ENCODE measurements around the gene B3GNT7.

Gene B3GNT7

GRCh38 chr2:231412618-231412963 is 17.1 kb downstream of the B3GNT7 start:
- Histone ChIP-seq H3K4me2 (ENCODE audit: low read length) (no peak overlapping the region), H2BK5ac (ENCODE audit: low read length) (no peak overlapping the region), H3K4me1 (ENCODE audit: control insufficient read depth, low read depth, low read length) (peaks cover 9% of the 10 kb centered on the region), H3K56ac (ENCODE audit: low read length) (peak overlapping the region; percentile 68), H3K23ac (ENCODE audit: low read length) (no peak overlapping the region), H3K79me1 (ENCODE audit: low read length) (no peaks in the 10 kb centered on the region), H3K27ac (ENCODE audit: low read depth, low read length) (no peak overlapping the region), H4K5ac (ENCODE audit: low read length) (no peak overlapping the region), H2BK120ac (ENCODE audit: low read depth, low read length) (no peak overlapping the region), H3K18ac (ENCODE audit: low read length) (no peak overlapping the region), H3K4me3 (ENCODE audit: low read length) (no peak overlapping the region), H3K4ac (ENCODE audit: low read depth, low read length) (no peak overlapping the region), H3K9ac (ENCODE audit: low read length) (peak overlapping the region; percentile 47), H3K27me3 (ENCODE audit: insufficient read depth, low read length, poor library complexity) (no peaks in the 10 kb centered on the region), H2AK5ac (ENCODE audit: low read length) (no peak overlapping the region), H3K79me2 (ENCODE audit: control insufficient read depth, insufficient read depth, low read length) (no peaks in the 10 kb centered on the region), H2BK15ac (replicated peaks; ENCODE audit: low read depth) (no peak overlapping the region), H4K8ac (ENCODE audit: low read depth, low read length) (no peak overlapping the region), H3K36me3 (ENCODE audit: control insufficient read depth, insufficient read depth, low read length) (no peaks in the 10 kb centered on the region)
- no CpG with 5 or more reads among the region's 9 CpGs for WGBS (ENCODE audit: extremely low coverage, insufficient coverage, low lambda C conversion rate)
- DNase-seq, result no peak

- H3K23ac ChIP-seq (ENCODE audit: low read length), result no peak overlapping the region
- H3K79me2 ChIP-seq (ENCODE audit: control insufficient read depth, insufficient read depth, low read length), result no peaks in the 10 kb centered on the region
- no peak overlapping the region for H2BK15ac ChIP-seq (replicated peaks; ENCODE audit: low read depth)
- no peaks in the 10 kb centered on the region for H3K79me1 ChIP-seq (ENCODE audit: low read length)
- no CpG with 5 or more reads among the region's 6 CpGs for WGBS (ENCODE audit: extremely low coverage, insufficient coverage, low lambda C conversion rate)
- peak overlapping the region; percentile 77 for H3K56ac ChIP-seq (ENCODE audit: low read length)
- no peak overlapping the region for H3K27ac ChIP-seq (ENCODE audit: low read depth, low read length)
- H3K4me1 ChIP-seq (ENCODE audit: control insufficient read depth, low read depth, low read length), result peaks cover 9% of the 10 kb centered on the region
- DNase-seq, result no peak
- no peak overlapping the region for H4K8ac ChIP-seq (ENCODE audit: low read depth, low read length)
- H4K5ac ChIP-seq (ENCODE audit: low read length), result no peak overlapping the region
- no peak overlapping the region for H3K4ac ChIP-seq (ENCODE audit: low read depth, low read length)
- H2BK5ac ChIP-seq (ENCODE audit: low read length), result peak overlapping the region; percentile 49
- H3K4me2 ChIP-seq (ENCODE audit: low read length), result no peak overlapping the region
- no peak overlapping the region for H2AK5ac ChIP-seq (ENCODE audit: low read length)
- no peak overlapping the region for H3K4me3 ChIP-seq (ENCODE audit: low read length)
- no peaks in the 10 kb centered on the region for H3K36me3 ChIP-seq (ENCODE audit: control insufficient read depth, insufficient read depth, low read length)
- H3K27me3 ChIP-seq (ENCODE audit: insufficient read depth, low read length, poor library complexity), result no peaks in the 10 kb centered on the region
- H2BK120ac ChIP-seq (ENCODE audit: low read depth, low read length), result no peak overlapping the region
- H3K18ac ChIP-seq (ENCODE audit: low read length), result no peak overlapping the region
- H3K9ac ChIP-seq (ENCODE audit: low read length), result peak overlapping the region; percentile 32
These were observed 17.9 kb downstream of the B3GNT7 start for GRCh38 chr2:231413456-231413855.

DNA sequence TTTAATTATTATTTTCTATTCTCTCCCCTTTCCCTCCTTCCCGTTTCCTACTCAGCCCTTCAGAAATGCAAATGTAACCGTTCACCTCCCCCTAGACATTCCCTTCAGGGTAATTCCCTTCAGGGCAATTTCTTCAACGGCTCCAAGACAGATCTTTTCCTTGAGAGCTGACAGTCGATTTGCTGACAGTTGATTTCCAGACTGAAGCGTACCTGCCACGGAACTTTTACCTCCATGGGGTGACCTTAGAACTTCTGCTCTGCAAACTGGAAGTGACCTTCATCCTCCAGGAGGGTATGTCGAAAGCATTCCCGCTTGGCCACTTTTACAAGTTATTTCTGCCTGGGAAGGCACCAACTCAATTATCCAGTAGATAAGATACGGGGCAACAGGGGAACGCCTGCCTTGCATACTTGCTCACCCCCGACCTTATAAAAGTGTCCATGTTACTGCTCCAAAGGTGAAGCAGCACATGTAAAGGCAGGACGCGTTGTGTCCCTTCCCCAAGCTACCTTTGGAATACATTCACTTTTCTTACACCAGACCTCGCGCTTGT is 18.5 kb downstream of the B3GNT7 start:
- no peak overlapping the region for H2BK120ac ChIP-seq (ENCODE audit: low read depth, low read length)
- no peak overlapping the region for H2AK5ac ChIP-seq (ENCODE audit: low read length)
- H3K4ac ChIP-seq (ENCODE audit: low read depth, low read length), result no peak overlapping the region
- H3K56ac ChIP-seq (ENCODE audit: low read length), result peak overlapping the region; percentile 8
- WGBS (ENCODE audit: extremely low coverage, insufficient coverage, low lambda C conversion rate), result 100% methylated on average over 2 of the region's 15 CpGs
- H4K8ac ChIP-seq (ENCODE audit: low read depth, low read length), result no peak overlapping the region
- H3K9ac ChIP-seq (ENCODE audit: low read length), result peak overlapping the region; percentile 15
- no peak overlapping the region for H3K4me3 ChIP-seq (ENCODE audit: low read length)
- H3K27ac ChIP-seq (ENCODE audit: low read depth, low read length), result no peak overlapping the region
- peaks cover 9% of the 10 kb centered on the region for H3K4me1 ChIP-seq (ENCODE audit: control insufficient read depth, low read depth, low read length)
- DNase-seq, result no peak
- no peak overlapping the region for H3K4me2 ChIP-seq (ENCODE audit: low read length)
- H3K79me2 ChIP-seq (ENCODE audit: control insufficient read depth, insufficient read depth, low read length), result no peaks in the 10 kb centered on the region
- H4K5ac ChIP-seq (ENCODE audit: low read length), result no peak overlapping the region
- H3K36me3 ChIP-seq (ENCODE audit: control insufficient read depth, insufficient read depth, low read length), result no peaks in the 10 kb centered on the region
- no peak overlapping the region for H2BK5ac ChIP-seq (ENCODE audit: low read length)
- H3K18ac ChIP-seq (ENCODE audit: low read length), result peak overlapping the region; percentile 4
- H3K27me3 ChIP-seq (ENCODE audit: insufficient read depth, low read length, poor library complexity), result no peaks in the 10 kb centered on the region
- no peaks in the 10 kb centered on the region for H3K79me1 ChIP-seq (ENCODE audit: low read length)
- H3K23ac ChIP-seq (ENCODE audit: low read length), result no peak overlapping the region
- no peak overlapping the region for H2BK15ac ChIP-seq (replicated peaks; ENCODE audit: low read depth)

GRCh38 chr2:231415029-231415428 is 19.5 kb downstream of the B3GNT7 start:
- Histone ChIP-seq H3K36me3 (ENCODE audit: control insufficient read depth, insufficient read depth, low read length) (no peaks in the 10 kb centered on the region), H2BK120ac (ENCODE audit: low read depth, low read length) (no peak overlapping the region), H3K23ac (ENCODE audit: low read length) (no peak overlapping the region), H3K27ac (ENCODE audit: low read depth, low read length) (no peak overlapping the region), H3K9ac (ENCODE audit: low read length) (no peak overlapping the region), H2BK15ac (replicated peaks; ENCODE audit: low read depth) (no peak overlapping the region), H4K8ac (ENCODE audit: low read depth, low read length) (no peak overlapping the region), H3K4ac (ENCODE audit: low read depth, low read length) (no peak overlapping the region), H3K79me1 (ENCODE audit: low read length) (no peaks in the 10 kb centered on the region), H3K4me3 (ENCODE audit: low read length) (no peak overlapping the region), H4K5ac (ENCODE audit: low read length) (no peak overlapping the region), H2BK5ac (ENCODE audit: low read length) (no peak overlapping the region), H3K18ac (ENCODE audit: low read length) (no peak overlapping the region), H2AK5ac (ENCODE audit: low read length) (no peak overlapping the region), H3K4me1 (ENCODE audit: control insufficient read depth, low read depth, low read length) (peaks cover 9% of the 10 kb centered on the region), H3K4me2 (ENCODE audit: low read length) (no peak overlapping the region), H3K56ac (ENCODE audit: low read length) (no peak overlapping the region), H3K79me2 (ENCODE audit: control insufficient read depth, insufficient read depth, low read length) (no peaks in the 10 kb centered on the region), H3K27me3 (ENCODE audit: insufficient read depth, low read length, poor library complexity) (no peaks in the 10 kb centered on the region)
- DNase-seq, result no peak

DNA sequence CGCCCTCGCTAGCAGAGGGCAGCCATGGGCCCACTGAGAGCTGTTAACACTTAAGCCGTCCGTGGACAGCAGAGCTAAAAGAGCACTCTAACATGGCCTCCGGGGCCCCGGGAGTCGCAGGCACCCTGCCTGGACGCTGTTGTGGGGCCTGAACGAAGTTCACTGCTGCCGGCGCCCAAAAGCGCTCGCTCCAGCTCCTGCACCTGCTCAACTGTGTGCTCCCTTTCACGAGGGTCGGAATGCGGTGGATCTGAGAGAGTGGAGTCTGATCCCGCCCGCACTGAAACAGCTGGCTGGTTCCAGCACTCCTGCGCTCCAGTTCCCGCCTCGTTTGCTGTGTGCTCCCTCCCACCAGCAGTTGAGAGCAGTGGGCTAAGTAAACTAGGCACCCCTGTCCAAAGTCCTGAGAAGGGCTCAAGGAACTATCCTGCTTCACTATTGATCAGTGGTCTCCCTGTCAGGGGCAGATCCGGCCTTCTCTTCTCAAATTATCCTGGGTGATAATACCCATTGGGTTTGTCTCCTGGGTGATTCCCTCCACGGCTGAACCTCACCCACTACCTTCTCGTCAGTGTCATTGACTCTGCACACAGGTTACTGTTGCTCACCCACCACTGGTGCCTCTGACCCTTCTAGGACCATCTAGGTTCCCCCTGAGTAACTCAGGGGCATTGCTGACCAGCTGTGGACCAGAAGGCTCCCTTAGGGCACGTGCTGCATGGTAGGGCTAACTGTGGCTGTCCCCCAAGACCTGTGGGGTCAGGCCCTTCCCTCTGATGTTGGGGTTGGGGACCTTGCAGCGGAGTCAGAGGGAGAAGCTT is 23.5 kb downstream of the B3GNT7 start:
- WGBS (ENCODE audit: extremely low coverage, insufficient coverage, low lambda C conversion rate), result no CpG with 5 or more reads among the region's 26 CpGs
- H3K79me1 ChIP-seq (ENCODE audit: low read length), result no peaks in the 10 kb centered on the region
- H3K23ac ChIP-seq (ENCODE audit: low read length), result no peak overlapping the region
- H4K8ac ChIP-seq (ENCODE audit: low read depth, low read length), result no peak overlapping the region
- no peak overlapping the region for H2BK120ac ChIP-seq (ENCODE audit: low read depth, low read length)
- H3K4me1 ChIP-seq (ENCODE audit: control insufficient read depth, low read depth, low read length), result peaks cover 3% of the 10 kb centered on the region
- H3K56ac ChIP-seq (ENCODE audit: low read length), result no peak overlapping the region
- H3K18ac ChIP-seq (ENCODE audit: low read length), result no peak overlapping the region
- H3K4ac ChIP-seq (ENCODE audit: low read depth, low read length), result no peak overlapping the region
- no peaks in the 10 kb centered on the region for H3K36me3 ChIP-seq (ENCODE audit: control insufficient read depth, insufficient read depth, low read length)
- no peak overlapping the region for H3K27ac ChIP-seq (ENCODE audit: low read depth, low read length)
- H4K5ac ChIP-seq (ENCODE audit: low read length), result no peak overlapping the region
- H3K4me3 ChIP-seq (ENCODE audit: low read length), result no peak overlapping the region
- no peak overlapping the region for H3K9ac ChIP-seq (ENCODE audit: low read length)
- H2BK15ac ChIP-seq (replicated peaks; ENCODE audit: low read depth), result no peak overlapping the region
- DNase-seq, result no peak
- no peaks in the 10 kb centered on the region for H3K79me2 ChIP-seq (ENCODE audit: control insufficient read depth, insufficient read depth, low read length)
- H2AK5ac ChIP-seq (ENCODE audit: low read length), result no peak overlapping the region
- no peak overlapping the region for H3K4me2 ChIP-seq (ENCODE audit: low read length)
- H2BK5ac ChIP-seq (ENCODE audit: low read length), result no peak overlapping the region
- H3K27me3 ChIP-seq (ENCODE audit: insufficient read depth, low read length, poor library complexity), result no peaks in the 10 kb centered on the region

Data from mesendoderm (in vitro differentiated cells).